Ectodermal cell (in vitro differentiated cells): ENCODE data around the gene STPG4.

Source experiments
- H3K27ac ChIP-seq: 2 replicates; pipeline ENCODE4 v1.7.0; 2013; ENCODE audit warnings: mild to moderate bottlenecking, low read depth, low read length; ENCODE audit not compliant: insufficient read depth, poor library complexity, severe bottlenecking
- H3K27me3 ChIP-seq: 2 replicates; pipeline ENCODE4 v1.7.0; 2013; ENCODE audit warnings: mild to moderate bottlenecking, low read length; ENCODE audit not compliant: insufficient read depth, control insufficient read depth, poor library complexity, severe bottlenecking
- H3K36me3 ChIP-seq: one replicate; pipeline ENCODE4 v1.7.0; 2013; ENCODE audit warnings: low read length; ENCODE audit not compliant: control insufficient read depth, insufficient read depth
- H3K4me1 ChIP-seq: one replicate; pipeline ENCODE4 v1.7.0; 2013; ENCODE audit warnings: low read length; ENCODE audit not compliant: control insufficient read depth, insufficient read depth
- H3K4me3 ChIP-seq: 2 replicates; pipeline ENCODE4 v1.7.0; 2013; ENCODE audit warnings: low read depth, low read length, control low read depth; ENCODE audit not compliant: insufficient read depth
- H3K9me3 ChIP-seq: 2 replicates; pipeline ENCODE4 v1.7.0; 2013; ENCODE audit warnings: mild to moderate bottlenecking, low read length, moderate library complexity; ENCODE audit not compliant: control insufficient read depth
- WGBS, 2 experiments: methylation state at CpG; one replicate each; pipeline ENCODE4 v1.1.7; 2013; ENCODE audit warnings: missing lambda C conversion rate in 2 of 2; 5-methylcytosine and 5-hydroxymethylcytosine counted together

Gene STPG4

DNA sequence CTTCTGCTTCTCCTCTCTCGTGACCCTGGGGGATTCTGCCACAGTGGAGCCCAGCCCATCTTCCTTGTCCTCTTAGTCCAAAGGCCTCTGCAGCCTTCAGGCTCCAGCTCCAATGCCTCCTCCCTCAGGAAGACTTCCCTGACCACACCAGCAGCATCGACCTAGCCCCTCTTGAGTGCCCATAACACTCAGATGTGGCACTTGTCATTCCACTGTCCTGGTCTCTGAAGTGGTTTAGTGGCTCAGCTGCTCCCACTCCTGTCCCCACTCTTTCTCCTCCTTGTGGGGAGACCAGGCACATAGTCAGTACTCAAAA, 97.5 kb downstream of the STPG4 start:
- Histone ChIP-seq H3K27me3 (no peaks in the 10 kb centered on the region), H3K4me3 (no peak overlapping the region), H3K27ac (no peak overlapping the region), H3K9me3 (no peaks in the 10 kb centered on the region), H3K36me3 (no peaks in the 10 kb centered on the region), H3K4me1 (peaks cover 40% of the 10 kb centered on the region)
- 79 to 84% methylated on average over 2 of the region's 2 CpGs for WGBS, 2 experiments

DNA sequence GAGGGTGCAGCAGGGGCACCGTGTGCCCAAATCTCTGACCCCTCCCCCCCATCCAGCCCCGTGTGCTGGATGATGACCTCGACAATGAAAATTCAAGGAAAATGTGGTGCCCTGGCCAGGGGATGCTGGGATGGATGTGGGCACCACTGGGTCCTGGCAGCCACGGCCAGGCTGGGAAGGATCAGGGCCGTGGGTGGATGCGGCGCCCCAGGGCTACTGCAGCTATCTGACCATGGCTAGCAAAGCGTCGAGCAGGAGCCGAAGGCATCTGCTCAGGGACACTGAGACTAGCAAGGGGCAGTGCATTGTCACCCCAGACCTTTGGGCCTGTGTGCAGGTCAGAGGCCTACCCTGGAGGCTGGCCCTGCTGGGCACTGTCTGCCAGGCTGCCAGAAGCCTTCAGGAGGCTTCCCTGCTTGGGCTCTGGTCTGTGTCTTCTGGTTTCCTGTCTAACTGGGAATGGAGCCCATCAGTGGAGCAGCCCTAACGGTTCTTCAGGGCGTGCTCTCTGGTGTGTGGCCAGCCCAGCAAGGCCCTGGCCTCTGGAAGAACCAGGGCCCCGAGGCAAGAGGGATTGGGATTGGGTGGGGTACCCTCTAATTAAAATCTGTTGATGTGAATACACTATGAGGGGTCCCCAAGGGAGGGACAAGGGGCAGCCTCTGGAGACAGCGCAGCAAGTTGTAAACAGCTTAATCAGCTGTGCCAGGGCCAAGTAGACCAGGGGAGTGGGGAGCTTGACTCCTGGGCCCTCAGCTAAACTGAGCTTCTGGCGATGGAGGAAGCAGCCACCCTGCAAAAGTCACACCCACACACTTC, 98.0 kb downstream of the STPG4 start:
- no peak overlapping the region for H3K4me3 ChIP-seq
- no peaks in the 10 kb centered on the region for H3K36me3 ChIP-seq
- H3K9me3 ChIP-seq, result no peaks in the 10 kb centered on the region
- H3K27ac ChIP-seq, result no peak overlapping the region
- H3K4me1 ChIP-seq, result peaks cover 35% of the 10 kb centered on the region
- no peaks in the 10 kb centered on the region for H3K27me3 ChIP-seq
- WGBS, 2 experiments, result 90 to 93% methylated on average over 15 of the region's 15 CpGs

GRCh38 chr2:47056374-47056773, 98.7 kb downstream of the STPG4 start:
- Histone ChIP-seq H3K36me3 (no peaks in the 10 kb centered on the region), H3K4me3 (no peak overlapping the region), H3K9me3 (no peaks in the 10 kb centered on the region), H3K27me3 (no peaks in the 10 kb centered on the region), H3K4me1 (peaks cover 30% of the 10 kb centered on the region), H3K27ac (no peak overlapping the region)
- 54 to 57% methylated on average over 5 of the region's 5 CpGs for WGBS, 2 experiments

- Histone ChIP-seq H3K36me3 (no peaks in the 10 kb centered on the region), H3K27ac (no peak overlapping the region), H3K4me3 (no peak overlapping the region), H3K27me3 (no peaks in the 10 kb centered on the region), H3K9me3 (no peaks in the 10 kb centered on the region), H3K4me1 (peaks cover 30% of the 10 kb centered on the region)
- WGBS, 2 experiments, result 95 to 97% methylated on average over 4 of the region's 4 CpGs
Measured at GRCh38 chr2:47054868-47055267, 100.2 kb downstream of the STPG4 start.

DNA sequence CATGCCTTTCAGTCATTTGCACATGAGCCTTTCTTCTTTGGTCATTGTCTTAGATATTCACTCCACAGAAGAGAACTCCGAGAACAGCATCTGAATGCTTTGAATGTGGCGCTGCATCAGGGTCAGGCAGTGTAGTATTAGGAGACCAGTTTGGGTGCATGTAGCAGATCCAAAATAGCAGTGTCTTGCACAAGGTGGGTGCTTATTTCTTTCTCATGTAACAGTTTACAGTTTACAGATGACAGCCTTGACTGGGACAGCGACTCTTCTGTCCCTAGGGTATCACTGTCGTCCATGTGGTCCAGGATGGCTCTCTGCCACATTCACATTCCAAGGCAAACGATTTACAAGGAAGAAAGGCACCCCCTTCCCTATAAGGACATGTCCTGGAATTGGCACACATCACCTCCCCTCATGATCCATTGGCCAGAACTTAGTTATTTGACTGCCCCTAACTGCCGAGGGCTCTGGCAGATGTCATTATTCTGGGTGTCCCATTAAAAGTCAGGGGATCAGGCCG, 101.0 kb downstream of the STPG4 start:
- no peak overlapping the region for H3K4me3 ChIP-seq
- H3K4me1 ChIP-seq, result peaks cover 33% of the 10 kb centered on the region
- no peaks in the 10 kb centered on the region for H3K36me3 ChIP-seq
- H3K27ac ChIP-seq, result no peak overlapping the region
- WGBS, 2 experiments, result 87 to 94% methylated on average over 7 of the region's 7 CpGs
- H3K9me3 ChIP-seq, result no peaks in the 10 kb centered on the region
- no peaks in the 10 kb centered on the region for H3K27me3 ChIP-seq

DNA sequence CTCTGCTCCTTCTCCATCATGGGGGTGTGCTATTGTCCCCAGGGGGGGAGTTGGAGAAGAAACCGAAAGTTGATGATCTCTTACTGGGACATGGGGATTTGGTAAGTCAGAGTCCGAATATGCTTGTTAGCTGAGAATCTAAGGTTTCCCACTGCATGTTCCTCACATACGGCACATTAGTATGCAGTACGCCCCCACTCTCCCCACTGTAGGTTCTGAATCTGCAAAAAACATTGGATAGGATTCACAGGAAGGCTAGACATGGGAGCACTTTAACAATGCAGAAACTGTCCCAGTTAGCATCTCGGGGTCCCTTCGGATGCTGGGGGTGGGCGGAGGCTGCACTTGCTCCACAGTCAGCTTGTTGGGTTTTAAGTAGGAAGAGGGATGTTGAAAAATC, 102.3 kb downstream of the STPG4 start:
- WGBS, 2 experiments, result 95 to 96% methylated on average over 7 of the region's 7 CpGs

GRCh38 chr2:47051562-47051961, 103.5 kb downstream of the STPG4 start:
- no peak overlapping the region for H3K27ac ChIP-seq
- no peak overlapping the region for H3K4me3 ChIP-seq
- no peaks in the 10 kb centered on the region for H3K36me3 ChIP-seq
- 93 to 95% methylated on average over 12 of the region's 12 CpGs for WGBS, 2 experiments
- no peaks in the 10 kb centered on the region for H3K9me3 ChIP-seq
- peaks cover 25% of the 10 kb centered on the region for H3K4me1 ChIP-seq
- H3K27me3 ChIP-seq, result no peaks in the 10 kb centered on the region

More for the DNA sequence above, 102.3 kb downstream of the STPG4 start:
- Histone ChIP-seq H3K27ac (no peak overlapping the region), H3K4me1 (peaks cover 36% of the 10 kb centered on the region), H3K27me3 (no peaks in the 10 kb centered on the region), H3K4me3 (no peak overlapping the region), H3K9me3 (no peaks in the 10 kb centered on the region), H3K36me3 (no peaks in the 10 kb centered on the region)

GRCh38 chr2:47050762-47051161, 104.3 kb downstream of the STPG4 start:
- WGBS, 2 experiments, result 93 to 96% methylated on average over 4 of the region's 4 CpGs
- H3K27ac ChIP-seq, result no peak overlapping the region
- H3K9me3 ChIP-seq, result no peaks in the 10 kb centered on the region
- no peak overlapping the region for H3K4me3 ChIP-seq
- no peaks in the 10 kb centered on the region for H3K27me3 ChIP-seq
- H3K36me3 ChIP-seq, result no peaks in the 10 kb centered on the region
- H3K4me1 ChIP-seq, result peaks cover 23% of the 10 kb centered on the region

GRCh38 chr2:47050021-47050760, 104.9 kb downstream of the STPG4 start:
- H3K9me3 ChIP-seq, result no peaks in the 10 kb centered on the region
- peaks cover 19% of the 10 kb centered on the region for H3K4me1 ChIP-seq
- 92 to 95% methylated on average over 6 of the region's 6 CpGs for WGBS, 2 experiments
- no peak overlapping the region for H3K27ac ChIP-seq
- H3K27me3 ChIP-seq, result no peaks in the 10 kb centered on the region
- H3K4me3 ChIP-seq, result no peak overlapping the region
- no peaks in the 10 kb centered on the region for H3K36me3 ChIP-seq

DNA sequence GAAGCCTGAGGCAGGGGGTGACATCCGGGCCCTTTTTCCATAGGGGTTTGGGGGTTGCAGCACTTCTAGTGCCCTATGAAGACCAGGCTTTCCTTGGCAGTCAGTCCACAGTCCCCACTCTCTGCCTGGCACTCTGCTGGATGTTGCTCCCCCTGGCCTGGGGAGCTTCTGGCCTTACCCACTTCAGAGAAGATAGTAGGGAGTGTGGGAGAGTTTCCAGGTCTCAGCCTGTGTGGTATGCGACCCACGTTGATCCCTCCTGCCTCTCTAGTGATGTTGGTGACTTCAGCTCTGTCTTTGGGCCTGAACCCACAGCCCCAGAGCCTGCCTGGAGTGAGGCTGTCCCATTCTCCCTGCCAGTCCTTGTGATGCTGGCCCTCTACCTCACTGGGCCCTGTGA, 105.6 kb downstream of the STPG4 start:
- no peak overlapping the region for H3K4me3 ChIP-seq
- H3K9me3 ChIP-seq, result no peaks in the 10 kb centered on the region
- peaks cover 18% of the 10 kb centered on the region for H3K4me1 ChIP-seq
- no peak overlapping the region for H3K27ac ChIP-seq
- no peaks in the 10 kb centered on the region for H3K27me3 ChIP-seq
- WGBS, 2 experiments, result 87 to 94% methylated on average over 3 of the region's 3 CpGs
- H3K36me3 ChIP-seq, result no peaks in the 10 kb centered on the region
